ENCODE results near the gene AOC2.

Gene AOC2

GRCh38 chr17:42844271-42844670 lies at the start of gene AOC2:
AOC2 (plus strand) TSS chr17:42844580; CDS start chr17:42844627, 47 bp downstream.
- no peak for DNase-seq

DNA sequence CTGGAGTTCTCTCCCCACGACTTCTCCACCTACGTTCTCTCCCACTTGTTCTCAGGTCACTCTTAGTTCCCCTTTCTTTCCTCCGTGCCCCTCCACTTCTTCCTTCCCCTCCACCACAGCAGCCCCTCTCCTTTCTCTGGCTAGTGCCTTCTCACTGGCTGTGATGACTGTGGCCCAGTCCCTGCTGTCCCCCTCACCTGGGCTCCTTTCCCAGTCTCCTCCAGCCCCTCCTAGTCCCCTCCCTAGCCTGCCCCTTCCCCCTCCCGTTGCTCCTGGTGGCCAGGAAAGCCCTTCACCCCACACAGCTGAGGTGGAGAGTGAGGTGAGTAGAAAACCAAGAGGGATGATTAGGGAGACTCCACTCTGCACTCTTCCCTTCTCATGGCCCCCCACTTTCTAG lies 49.3 kb upstream of the AOC2 start:
- DNase-seq = no peak

DNA sequence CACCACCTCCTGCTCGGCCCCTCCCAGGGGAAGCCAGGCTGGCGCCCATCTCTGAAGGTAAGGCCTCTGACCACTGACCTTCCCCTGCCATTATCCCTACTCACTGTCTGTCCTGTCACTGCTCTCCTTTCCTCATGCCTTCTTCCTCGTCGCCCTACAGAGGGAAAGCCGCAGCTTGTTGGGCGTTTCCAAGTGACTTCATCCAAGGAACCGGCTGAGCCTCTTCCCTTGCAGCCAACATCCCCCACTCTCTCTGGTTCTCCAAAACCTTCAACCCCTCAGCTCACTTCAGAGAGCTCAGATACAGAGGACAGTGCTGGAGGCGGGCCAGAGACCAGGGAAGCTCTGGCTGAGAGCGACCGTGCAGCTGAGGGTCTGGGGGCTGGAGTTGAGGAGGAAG lies 48.9 kb upstream of the AOC2 start:
- no peak for DNase-seq

GRCh38 chr17:42796066-42796758 lies 48.2 kb upstream of the AOC2 start:
- DNase-seq = no peak

GRCh38 chr17:42797067-42798007 lies 47.0 kb upstream of the AOC2 start:
- DNase-seq = no peak

- no peak for DNase-seq
These were observed 46.4 kb upstream of the AOC2 start for GRCh38 chr17:42798011-42798382.

DNA sequence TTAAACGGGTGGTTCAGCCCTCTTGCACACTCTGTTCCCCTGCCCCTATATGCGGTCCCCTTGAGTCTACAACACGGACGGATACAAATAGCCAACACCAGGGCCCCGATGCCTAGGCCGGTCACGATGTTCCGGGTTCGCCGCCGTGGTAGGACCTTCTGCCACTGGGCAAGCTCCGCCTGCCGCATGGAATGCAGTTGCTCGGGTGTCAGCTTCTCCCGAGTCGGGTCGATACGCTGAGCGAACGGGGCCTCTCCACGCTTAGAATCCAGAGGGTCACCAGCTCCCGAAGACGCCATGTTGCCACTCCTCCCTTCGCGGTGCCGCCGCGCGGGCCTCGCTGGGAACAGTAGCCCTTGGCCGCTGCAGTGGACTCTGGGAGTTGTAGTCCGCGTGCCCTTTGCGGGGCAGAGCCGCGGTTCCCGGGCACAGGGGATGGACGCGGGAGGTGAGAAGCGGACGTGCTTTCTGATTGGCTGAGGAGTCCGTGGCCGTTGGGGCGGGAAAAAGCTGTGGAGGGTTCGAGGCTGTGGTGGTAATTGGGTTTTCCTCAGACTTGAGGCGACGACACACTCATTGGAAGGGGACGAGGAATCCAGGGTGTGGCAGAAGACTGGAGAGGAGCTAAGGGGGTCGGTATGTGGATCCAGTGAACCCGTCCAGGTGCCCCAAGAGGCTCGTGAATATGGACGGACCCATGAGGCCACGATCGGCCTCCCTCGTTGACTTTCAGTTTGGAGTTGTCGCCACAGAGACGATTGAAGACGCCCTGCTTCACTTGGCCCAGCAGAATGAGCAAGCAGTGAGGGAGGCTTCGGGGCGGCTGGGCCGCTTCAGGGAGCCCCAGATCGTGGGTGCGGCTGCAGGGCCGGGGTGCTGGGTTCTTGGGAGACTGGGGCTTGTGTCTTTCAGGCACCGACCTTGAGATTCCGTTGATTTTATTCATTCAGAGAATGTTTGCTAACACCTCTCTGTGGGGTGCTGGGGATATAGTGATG lies 45.7 kb upstream of the AOC2 start, which contains the start of the genes CNTD1 and COA3:
Gene CNTD1 (plus strand): TSS at position 479 of the 998 bp plus-strand sequence. CDS start 207 bp downstream, at position 686.
Gene COA3 (minus strand): TSS at position 322 of the 998 bp plus-strand sequence. CDS start 23 bp downstream, at position 299.
- DNase-seq = peak; percentile 92

DNA sequence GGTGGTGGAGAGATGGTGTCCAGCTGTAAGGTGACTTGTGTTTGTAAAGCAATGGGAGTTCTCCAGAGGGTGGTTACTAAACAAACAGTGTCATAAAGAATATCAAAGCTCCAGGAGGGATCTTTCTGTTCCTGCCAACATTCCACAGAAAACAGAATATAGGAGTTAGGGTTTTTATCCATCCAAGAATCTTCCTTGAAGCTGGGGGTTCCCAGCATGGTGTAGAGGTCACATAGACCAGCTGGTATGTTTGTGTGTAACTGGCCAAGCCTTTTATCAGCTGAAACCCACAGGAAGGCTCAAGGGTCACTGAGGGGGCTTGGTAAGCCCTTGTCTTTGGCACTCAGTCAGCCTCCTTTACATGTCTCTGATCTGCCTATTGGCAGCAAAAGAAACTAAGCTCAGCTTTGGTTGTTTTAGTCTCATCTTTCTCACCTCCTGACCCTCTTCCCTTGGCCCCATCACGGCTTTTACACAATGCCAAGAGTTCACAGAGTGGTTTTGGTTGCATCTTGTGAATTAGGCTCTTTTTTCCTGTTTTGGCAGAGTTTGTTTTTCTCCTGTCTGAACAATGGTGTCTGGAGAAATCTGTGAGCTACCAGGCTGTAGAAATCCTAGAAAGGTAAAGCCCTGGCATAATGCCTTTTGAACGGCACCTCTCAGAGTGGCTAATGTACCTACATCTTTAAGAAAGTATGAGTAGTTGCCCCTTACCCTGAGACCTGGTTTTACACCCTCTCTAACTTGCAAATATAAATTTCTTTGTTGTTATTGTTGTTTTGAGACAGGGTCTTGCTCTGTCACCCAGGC lies 41.1 kb upstream of the AOC2 start:
- no peak for DNase-seq

GRCh38 chr17:42804918-42805367 lies 39.4 kb upstream of the AOC2 start:
- no peak for DNase-seq

GRCh38 chr17:42806249-42806648 lies 38.1 kb upstream of the AOC2 start:
- DNase-seq = peak; percentile 7

DNA sequence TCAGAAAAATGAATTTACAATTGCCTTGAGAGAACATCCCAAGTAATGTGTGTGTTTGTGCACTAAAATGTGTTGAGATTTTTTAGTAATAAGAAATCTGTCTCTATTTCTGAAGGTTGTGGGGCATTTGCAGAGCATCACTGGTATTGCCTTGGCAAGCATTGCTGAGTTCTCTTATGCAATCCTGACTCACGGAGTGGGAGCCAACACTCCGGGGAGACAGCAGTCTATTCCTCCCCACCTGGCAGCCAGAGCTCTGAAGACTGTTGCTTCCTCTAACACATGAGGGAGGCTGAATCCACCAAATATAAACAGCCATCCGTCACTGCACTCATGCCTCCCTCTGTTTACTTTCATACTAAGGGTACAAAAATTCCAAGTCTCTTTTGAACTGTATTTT lies 35.1 kb upstream of the AOC2 start:
- peak; percentile 22 for DNase-seq

DNA sequence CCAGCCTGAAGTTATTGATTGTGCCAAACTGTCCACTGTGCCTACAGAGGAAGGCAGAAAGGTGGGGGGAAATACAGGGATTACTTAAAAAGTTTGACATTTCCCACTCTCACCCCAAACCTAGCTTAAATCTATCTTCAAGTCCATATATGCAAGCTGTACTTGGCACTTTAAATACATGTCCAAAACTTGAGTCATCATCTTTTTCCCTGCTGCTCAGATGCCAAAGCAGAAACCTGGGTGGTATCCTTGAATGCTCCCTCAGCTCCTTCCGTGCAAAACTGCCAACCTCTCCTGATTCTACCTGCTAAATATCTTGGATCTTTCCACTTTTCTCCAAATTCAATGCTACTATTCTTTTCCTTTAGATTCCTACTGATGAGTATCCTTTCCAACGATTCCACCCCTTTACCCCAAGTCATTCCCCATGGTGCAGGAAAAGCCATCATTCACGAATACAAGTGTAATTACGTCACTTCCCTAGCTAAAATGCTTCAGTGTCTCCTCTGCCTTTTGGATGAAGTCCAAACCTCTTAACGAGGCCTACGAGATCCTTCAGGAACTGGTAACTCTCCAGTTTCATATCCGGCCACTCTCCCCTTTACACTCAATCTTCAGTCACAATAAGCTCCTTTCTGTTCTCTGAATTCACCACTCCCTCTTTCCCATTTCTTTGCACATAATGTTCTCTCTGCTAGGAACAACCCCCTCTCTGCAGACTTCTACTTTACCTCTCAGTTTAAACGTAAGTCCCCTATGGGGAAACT lies 29.6 kb upstream of the AOC2 start:
- DNase-seq = peak; percentile 0

- DNase-seq = peak; percentile 28
These were observed 26.5 kb upstream of the AOC2 start for GRCh38 chr17:42817866-42818265.

DNA sequence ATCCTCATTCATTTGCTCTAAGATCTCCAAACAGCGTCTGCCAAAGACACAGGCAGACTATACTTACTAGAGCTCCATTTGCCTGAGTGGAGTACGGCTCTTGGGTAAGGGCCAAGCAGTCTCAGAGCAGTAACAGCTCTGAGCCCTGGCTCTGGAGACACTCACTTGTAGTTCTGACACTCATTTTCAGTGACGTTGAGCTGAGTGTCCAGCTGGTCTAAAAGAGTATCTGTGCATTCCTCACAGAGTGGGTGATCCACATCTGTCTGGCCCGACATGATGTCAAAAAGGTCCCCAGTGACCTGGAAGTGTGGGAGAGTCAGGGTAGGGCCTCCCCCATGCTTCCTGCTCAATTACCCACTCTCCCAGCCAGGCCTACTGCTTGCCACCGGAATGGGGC lies 26.0 kb upstream of the AOC2 start:
- DNase-seq = no peak

DNA sequence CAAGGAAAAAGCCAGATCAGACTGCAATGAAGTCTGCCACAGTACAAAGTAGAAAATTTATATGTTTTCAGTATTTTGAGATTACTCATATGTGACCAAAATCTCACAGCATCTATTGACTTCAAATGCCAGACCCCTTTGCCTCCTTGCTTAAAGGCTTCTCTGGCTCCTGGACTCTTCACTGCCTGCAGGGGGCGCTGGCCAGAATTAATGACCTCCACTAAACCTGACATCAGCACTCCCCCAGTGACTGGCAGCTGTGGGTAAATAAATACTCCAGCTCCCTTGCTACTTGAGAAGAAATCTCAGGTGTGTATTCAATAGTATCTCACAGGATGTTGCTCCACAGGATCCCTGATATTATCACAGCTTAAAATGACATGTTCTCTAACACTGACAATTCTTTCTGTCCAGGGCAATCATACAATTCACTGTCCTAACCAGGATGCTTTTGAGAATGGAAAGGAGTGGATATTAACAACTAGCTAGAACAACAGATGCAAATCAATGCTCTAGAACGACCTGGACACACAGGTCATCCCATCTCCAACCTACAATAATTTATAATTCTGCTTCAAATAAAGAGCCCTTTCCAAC lies 24.3 kb upstream of the AOC2 start:
- peak; percentile 87 for DNase-seq

DNA sequence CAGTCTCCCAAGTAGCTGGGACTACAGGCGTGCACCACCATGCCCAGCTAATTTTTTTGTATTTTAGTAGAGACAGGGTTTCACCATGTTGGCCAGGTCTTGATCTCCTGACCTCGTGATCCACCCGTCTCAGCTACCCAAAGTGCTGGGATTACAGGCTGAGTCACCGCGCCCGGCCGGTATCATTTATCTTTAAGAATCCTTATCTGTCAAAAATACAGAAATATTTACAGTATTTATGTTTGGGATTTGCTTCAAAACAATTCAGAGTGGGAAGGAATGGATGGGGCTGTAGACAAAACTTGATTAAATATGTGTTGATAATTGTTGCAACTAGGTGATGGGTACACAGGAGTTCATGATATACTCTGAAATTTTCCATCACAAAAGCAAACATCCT lies 23.2 kb upstream of the AOC2 start:
- DNase-seq = peak; percentile 8

- no peak for DNase-seq
These were observed 16.9 kb upstream of the AOC2 start for GRCh38 chr17:42827472-42827871.

DNA sequence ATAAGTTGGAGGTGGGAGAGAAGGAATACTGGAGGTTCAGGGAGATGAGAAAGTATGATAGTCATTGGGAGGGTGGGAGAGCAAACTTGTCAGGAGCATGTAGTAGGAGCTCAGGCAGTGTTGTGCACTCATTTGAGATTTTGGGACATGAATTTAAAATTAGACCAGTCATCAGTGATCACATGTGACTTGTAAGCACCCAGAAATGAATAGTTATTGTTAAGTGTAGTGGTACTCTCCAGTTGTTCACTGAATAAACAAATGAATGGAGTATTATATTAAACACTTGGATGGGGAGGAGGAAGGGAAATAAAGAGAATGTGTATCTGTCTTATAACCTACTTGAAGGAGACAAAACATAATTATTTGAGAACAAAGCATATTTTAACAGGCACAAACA lies 13.4 kb upstream of the AOC2 start:
- no peak for DNase-seq

GRCh38 chr17:42832213-42832933 lies 12.0 kb upstream of the AOC2 start:
- no peak for DNase-seq
